Activated T-helper 9 cell treated with anti-CD3 and anti-CD28 coated beads, Interleukin-2, amount 50 U/mL, for 16 hours (primary cell): ENCODE results near the gene ABCC10.
"Not testable (repeated sequence)": the region's sequence is repeated elsewhere in the genome, so short reads cannot be mapped to it uniquely, and the experiment has no call there.

Source experiments
- DNase-seq: peaks from one replicate; pipeline ENCODE4 v3.0.0-alpha.2; 2020; ENCODE audit warnings: low read depth

Gene ABCC10

GRCh38 chr6:43412541-43412940, 14.8 kb upstream of the ABCC10 start:
- no peak for DNase-seq

GRCh38 chr6:43413002-43413401, 14.3 kb upstream of the ABCC10 start:
- DNase-seq: no peak

GRCh38 chr6:43415275-43415674, 12.1 kb upstream of the ABCC10 start:
- DNase-seq: not testable (repeated sequence)

- DNase-seq: no peak
Measured at GRCh38 chr6:43416935-43417334, 10.4 kb upstream of the ABCC10 start.

- no peak for DNase-seq
Measured at GRCh38 chr6:43420012-43420709, 7.2 kb upstream of the ABCC10 start.

GRCh38 chr6:43421831-43422230, 5.5 kb upstream of the ABCC10 start:
- DNase-seq: no peak

GRCh38 chr6:43425083-43425482, 2.3 kb upstream of the ABCC10 start:
- not testable (repeated sequence) for DNase-seq

- no peak for DNase-seq
Measured at GRCh38 chr6:43426928-43427405, 374 bp upstream of the ABCC10 start.

GRCh38 chr6:43428112-43428570, 800 bp downstream of the ABCC10 start:
- no peak for DNase-seq

GRCh38 chr6:43428874-43429273, 1.5 kb downstream of the ABCC10 start:
- no peak for DNase-seq

- no peak for DNase-seq
Measured at GRCh38 chr6:43432009-43432945, 4.9 kb downstream of the ABCC10 start.

GRCh38 chr6:43433148-43433547, 5.8 kb downstream of the ABCC10 start:
- DNase-seq: no peak

GRCh38 chr6:43434001-43434840, 6.9 kb downstream of the ABCC10 start:
- DNase-seq: no peak

GRCh38 chr6:43434943-43435342, 7.6 kb downstream of the ABCC10 start:
- no peak for DNase-seq

GRCh38 chr6:43435682-43436437, 8.5 kb downstream of the ABCC10 start:
- no peak for DNase-seq

GRCh38 chr6:43436577-43437282, 9.4 kb downstream of the ABCC10 start:
- DNase-seq: no peak

GRCh38 chr6:43437700-43438099, 10.4 kb downstream of the ABCC10 start:
- no peak for DNase-seq

- no peak for DNase-seq
Measured at GRCh38 chr6:43442935-43443334, 15.6 kb downstream of the ABCC10 start.

- DNase-seq: no peak
Measured at GRCh38 chr6:43444036-43444435, 16.7 kb downstream of the ABCC10 start.

GRCh38 chr6:43444582-43444981, 17.2 kb downstream of the ABCC10 start:
- DNase-seq: no peak

- DNase-seq: no peak
Measured at GRCh38 chr6:43445576-43445975, 18.2 kb downstream of the ABCC10 start.
